ENCODE data around the gene ARMC10.
"Not testable (repeated sequence)": the region's sequence is repeated elsewhere in the genome, so short reads cannot be mapped to it uniquely, and the experiment has no call there.

ARMC10 gene

DNA sequence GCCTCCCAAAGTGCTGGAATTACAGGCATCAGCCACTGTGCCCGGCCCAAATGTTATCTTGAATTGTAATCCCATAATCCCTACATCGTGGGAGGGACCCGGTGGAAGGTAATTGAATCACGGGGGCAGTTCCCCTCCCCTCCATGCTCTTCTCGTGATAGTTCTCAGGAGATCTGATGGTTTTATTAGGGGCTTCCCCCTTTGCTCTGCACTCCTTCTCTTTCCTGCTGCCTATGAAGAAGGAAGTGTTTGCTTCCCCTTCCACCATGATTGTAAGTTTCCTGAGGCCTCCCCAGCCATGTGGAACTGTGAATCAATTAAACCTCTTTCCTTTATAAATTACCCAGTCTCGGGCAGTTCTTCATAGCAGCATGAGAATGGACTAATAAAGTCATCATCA is 3.3 kb downstream of the ARMC10 start:
- not testable (repeated sequence) for DNase-seq (ENCODE audit: low read depth)

DNA sequence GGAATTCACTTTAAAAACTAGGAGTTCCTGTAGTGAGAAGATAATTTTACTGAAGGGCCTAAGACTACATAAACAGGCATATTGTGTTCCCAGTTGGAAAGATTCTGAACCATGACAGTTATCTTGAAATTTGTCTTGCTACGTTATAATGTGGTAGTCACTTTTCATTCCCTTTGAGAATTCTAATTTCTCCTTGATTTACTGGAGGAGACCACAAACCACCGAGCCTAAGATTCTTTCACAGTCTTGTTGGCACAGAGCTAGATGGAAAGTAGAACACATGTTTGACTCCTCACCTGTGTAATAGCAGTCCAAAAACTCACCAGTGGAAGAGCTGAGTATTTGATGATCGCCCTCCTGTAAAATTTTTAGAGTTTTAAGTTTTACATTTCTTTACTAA is 4.9 kb downstream of the ARMC10 start:
- DNase-seq (ENCODE audit: low read depth): no peak

DNA sequence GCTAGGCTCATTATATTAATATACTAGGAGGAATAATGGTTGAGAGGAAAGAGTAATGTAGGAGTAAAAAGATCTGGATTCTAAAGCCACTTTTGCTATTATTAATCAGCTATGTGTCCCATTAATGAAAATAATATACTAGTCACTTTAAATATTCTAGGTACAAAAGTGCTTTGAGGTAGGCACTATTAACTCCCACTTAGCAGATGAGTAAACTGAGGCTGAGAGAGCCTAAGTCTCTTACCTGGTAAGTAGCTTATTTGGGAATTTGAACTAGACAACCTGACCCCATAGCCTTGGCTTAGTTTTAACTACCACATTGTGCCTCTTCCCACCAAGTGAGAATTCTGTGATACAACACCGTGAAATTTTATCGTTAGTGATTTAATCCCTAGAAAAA is 6.0 kb downstream of the ARMC10 start:
- DNase-seq (ENCODE audit: low read depth): no peak

DNA sequence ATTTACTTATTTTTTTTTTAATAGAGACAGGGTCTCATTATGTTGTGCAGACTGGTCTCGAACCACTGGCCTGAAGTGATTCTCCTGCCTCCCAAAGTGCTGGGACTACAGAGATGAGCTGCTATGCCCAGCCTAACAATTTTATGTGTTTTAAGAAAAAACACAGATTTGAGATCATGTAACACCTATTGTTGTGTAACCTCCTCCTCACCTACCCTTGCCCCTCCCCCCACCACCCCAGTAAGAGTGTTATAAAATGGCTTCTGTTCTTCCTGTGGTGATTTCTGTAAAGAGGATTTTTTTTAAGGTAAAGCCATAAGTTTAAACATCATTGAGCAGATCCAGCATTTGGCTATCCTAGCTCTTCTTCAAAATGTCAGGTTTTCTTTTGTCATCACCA is 7.6 kb downstream of the ARMC10 start:
- no peak for DNase-seq (ENCODE audit: low read depth)

DNA sequence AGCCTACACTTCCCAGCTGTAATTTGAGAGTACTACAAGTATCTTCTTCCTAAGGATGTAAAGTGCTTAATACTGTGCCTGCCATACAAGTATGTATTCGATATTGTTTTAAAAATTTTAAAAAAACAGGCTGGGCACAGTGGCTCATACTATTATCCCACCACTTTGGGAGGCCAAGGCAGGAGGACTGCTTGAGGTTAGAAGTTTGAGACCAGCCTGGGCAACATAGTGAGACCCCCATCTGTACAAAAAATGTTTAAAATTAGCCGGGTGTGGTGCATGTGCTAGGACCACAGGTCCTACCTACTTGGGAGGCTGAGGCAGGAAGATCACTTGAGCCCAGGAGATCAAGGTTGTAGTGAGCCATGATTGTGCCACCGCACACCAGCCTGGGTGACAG is 8.3 kb downstream of the ARMC10 start:
- no peak for DNase-seq (ENCODE audit: low read depth)

DNA sequence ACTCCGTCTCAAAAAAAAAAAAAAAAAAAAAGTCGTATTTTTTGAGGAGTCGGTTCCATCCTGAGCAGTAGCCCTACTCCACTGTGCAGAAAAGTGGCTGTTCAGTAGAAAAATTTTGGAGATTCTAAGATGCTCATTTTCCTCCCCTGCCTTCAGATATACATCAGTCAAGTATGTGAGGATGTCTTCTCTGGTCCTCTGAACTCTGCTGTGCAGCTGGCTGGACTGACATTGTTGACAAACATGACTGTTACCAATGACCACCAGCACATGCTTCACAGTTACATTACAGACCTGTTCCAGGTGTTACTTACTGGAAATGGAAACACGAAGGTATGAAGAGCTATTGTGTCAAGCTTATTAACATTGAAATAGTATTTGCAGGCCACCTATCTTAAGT is 17.4 kb downstream of the ARMC10 start:
- DNase-seq (ENCODE audit: low read depth): not testable (repeated sequence)

DNA sequence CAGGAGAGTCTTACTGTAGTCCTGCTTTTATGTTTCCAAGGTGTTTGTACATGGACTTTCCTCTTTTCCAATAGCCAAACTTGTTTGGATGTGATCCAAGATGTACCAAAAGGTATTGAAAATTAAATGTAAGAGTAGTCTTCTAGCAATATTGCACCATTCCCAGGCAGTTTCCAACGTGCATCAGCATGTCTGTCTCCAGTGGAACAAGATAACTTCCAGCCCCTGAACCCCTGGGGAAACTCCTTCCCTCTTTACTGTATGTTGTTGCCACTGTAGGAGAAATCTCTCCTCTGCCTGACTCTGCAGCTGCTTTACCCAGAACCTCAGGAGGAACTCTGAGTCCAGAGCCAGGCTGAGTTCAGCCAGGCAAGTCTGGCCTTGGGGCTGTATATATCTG is 18.5 kb downstream of the ARMC10 start:
- no peak for DNase-seq (ENCODE audit: low read depth)

DNA sequence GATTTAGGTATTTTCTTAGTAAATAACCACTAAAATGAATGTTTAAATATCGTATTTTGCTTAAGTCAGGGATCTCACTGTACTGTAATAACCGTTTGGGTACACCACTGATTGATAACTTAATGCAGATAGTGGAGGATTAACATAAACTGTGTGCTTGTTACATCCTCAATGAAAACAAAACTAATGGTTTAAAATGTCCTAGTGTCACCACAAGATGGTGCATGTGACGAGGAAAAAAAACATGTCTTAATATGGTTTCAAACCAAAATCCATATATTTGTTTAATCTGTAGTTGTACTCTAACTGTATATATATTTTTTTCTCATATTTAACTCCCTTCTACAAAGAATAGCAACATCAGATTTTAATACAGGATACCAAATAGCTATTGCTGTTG is 19.2 kb downstream of the ARMC10 start:
- no peak for DNase-seq (ENCODE audit: low read depth)

- not testable (repeated sequence) for DNase-seq (ENCODE audit: low read depth)
These were observed 20.6 kb downstream of the ARMC10 start for GRCh38 chr7:103095558-103095957.

DNA sequence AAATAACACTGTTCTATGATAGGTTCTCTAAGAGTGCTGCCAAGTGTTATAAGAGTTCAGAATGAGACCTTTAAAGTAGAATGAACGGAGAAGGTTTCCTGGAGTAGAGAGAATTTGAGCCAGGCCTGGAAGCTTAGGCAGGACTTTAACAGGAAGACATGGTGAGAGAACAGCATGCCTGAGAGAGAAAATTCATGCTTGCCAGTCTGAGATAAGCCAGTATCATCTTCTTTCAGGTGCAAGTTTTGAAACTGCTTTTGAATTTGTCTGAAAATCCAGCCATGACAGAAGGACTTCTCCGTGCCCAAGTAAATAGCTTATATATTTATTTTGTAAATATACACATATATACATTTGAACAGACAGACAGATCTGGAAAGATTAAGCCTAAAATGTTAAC is 22.1 kb downstream of the ARMC10 start:
- DNase-seq (ENCODE audit: low read depth): no peak

- DNase-seq (ENCODE audit: low read depth): no peak
These were observed 25.4 kb downstream of the ARMC10 start for GRCh38 chr7:103100348-103100747.

DNA sequence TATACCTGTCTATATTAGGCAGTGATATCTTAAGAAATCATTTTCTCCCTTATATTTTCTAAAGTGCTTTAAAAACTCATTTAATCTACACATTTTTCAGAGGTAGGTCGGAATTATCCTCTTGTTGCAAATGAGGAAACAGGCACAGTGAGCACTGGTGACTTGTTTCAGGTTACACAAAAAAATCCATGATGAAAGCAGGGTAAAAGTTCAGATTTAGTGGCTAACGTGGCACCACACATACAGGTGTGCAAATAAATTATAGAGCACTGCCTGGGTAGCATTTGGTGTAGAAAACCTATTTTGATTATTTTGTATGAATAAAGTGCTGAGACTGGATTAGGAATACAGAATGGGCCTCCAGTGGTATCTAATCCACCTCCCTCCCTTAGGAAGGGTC is 26.6 kb downstream of the ARMC10 start:
- no peak for DNase-seq (ENCODE audit: low read depth)

GRCh38 chr7:103106005-103106702 is 31.2 kb downstream of the ARMC10 start:
- DNase-seq (ENCODE audit: low read depth): no peak

- DNase-seq (ENCODE audit: low read depth): not testable (repeated sequence)
These were observed 31.7 kb downstream of the ARMC10 start for GRCh38 chr7:103106703-103107070.

DNA sequence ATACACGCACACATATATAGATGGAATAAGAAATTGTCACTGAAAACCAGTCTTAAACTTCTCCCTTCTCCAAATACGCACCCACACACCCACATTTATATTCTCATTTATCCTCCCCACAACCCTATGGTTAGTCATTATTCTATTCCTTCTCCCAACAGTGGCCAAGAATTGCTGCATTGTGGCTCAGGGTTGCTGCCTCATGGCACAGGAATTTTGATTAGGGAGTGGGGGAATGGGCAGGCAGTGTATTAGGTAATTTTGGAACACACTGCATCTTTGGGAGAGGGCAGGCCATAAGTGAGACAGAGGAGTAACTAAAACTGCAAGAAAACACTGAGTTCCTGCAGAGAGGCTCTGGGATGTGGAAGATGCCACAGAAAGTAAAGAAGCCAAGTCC is 38.2 kb downstream of the ARMC10 start:
- DNase-seq (ENCODE audit: low read depth): peak; percentile 94

GRCh38 chr7:103114576-103115008 is 39.7 kb downstream of the ARMC10 start:
- peak; percentile 3 for DNase-seq (ENCODE audit: low read depth)

DNA sequence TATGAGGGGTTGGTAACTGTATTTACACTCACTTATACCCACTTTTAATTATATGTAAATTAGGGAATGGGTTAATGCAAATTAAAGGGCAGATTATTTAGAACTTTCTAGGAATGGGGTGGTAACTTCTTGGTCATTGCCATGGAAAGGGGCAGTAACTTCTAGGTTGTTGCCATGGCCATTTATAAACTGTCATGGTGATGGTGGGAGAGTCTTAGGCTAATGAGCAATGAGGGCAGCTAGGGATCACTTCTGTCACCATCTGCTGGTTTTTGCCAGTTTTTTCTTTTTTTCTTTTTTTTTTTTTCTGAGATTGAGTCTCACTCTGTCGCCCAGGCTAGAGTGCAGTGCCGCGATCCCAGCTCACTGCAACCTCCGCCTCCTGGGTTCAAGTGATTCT is 40.8 kb downstream of the ARMC10 start:
- no peak for DNase-seq (ENCODE audit: low read depth)

GRCh38 chr7:103116511-103116910 is 41.6 kb downstream of the ARMC10 start:
- no peak for DNase-seq (ENCODE audit: low read depth)

DNA sequence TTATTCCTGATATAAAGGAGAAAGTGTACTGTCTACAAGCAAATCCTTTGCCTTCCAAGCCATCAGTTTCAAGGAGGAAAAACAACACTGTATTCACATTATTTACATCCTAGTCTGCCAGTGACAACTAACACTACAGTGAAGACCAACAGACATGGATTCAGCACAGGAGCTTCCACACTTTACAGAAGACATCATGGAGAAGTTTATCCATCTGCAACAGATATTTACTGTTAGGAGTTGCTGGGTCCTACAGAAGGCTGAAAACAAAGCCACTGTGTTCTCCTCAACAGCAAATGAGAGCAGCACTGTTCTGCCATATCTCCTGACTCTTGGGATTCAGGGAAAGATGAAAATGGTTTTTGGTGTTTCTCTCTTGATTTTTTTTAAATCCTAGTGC is 42.1 kb downstream of the ARMC10 start:
- DNase-seq (ENCODE audit: low read depth): no peak

DNA sequence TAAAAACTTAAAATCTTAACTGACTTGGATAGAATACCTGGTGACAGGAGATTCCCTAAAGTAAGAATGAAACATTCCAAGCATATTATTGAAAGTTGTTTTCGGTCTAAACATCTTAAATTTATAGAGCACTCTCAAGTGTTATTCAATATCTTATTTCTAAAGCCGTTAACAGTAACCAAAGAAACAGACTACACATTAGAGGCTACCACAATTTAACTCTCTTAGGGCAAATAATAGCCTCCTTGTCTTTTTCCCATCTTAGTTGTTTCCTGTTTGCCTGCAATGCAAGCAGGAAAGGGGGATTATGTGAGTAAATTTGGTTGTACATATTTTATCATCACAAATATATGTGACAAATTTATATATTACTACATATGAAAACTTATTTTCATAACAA is 42.5 kb downstream of the ARMC10 start:
- no peak for DNase-seq (ENCODE audit: low read depth)

DNA sequence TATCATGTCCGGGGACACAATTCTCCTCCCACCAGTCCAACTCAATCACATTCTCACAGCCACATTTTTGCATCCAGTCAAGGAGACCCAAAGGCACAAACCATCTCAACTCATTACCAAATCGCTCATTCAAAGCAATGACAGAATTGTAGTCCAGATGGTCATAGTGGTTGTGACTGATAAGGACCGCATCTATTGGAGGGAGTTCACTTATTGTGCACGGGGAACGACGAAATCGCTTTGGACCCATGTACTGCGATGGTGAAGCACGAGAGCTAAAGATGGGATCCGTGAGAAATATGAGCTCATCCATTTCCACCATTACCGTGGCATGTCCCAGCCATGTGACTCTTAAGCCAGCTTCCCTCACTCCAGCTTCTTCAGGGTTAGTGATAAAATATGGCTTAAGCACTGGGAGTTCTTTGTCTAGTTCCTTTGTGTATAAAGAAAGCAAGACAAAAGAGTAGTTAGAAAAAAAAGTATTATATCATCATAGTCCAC is 44.9 kb downstream of the ARMC10 start:
- DNase-seq (ENCODE audit: low read depth): no peak

- DNase-seq (ENCODE audit: low read depth): no peak
These were observed 45.4 kb downstream of the ARMC10 start for GRCh38 chr7:103120362-103120761.

- DNase-seq (ENCODE audit: low read depth): no peak
These were observed 46.7 kb downstream of the ARMC10 start for GRCh38 chr7:103121641-103122040.

GRCh38 chr7:103123529-103123928 is 48.6 kb downstream of the ARMC10 start:
- no peak for DNase-seq (ENCODE audit: low read depth)
